Fibroblast of skin of back (primary cell): ENCODE data around the gene SSBP1.

Experiments used
- DNase-seq: peaks from one replicate; pipeline ENCODE4 v3.0.0-alpha.2; 2013

The SSBP1 gene

DNA sequence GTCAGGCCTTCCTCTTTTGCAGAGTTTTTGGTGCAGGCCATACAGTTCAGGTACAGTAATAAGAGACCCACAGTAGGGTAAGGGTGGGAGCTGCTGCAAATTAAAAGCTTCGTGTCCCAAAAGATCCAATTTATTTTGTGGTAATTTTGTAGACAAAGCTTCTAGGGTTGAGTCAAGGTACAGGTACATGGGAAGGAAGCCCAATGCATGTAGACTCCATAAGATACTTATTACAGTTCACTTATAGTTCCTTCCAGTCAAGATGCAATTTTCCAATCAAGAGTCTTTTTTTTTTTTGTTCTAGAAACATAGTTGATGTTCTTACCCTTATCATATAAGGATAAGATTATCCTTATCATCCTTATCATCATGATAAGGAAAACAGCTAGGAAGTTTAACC, 38.2 kb downstream of the SSBP1 start, which contains the start of gene TAS2R4:
TSS of gene TAS2R4 (plus strand) at position 301 of the 400 bp plus-strand sequence. CDS start 1,815 bp downstream, outside the sequence.
- DNase-seq: no peak

DNA sequence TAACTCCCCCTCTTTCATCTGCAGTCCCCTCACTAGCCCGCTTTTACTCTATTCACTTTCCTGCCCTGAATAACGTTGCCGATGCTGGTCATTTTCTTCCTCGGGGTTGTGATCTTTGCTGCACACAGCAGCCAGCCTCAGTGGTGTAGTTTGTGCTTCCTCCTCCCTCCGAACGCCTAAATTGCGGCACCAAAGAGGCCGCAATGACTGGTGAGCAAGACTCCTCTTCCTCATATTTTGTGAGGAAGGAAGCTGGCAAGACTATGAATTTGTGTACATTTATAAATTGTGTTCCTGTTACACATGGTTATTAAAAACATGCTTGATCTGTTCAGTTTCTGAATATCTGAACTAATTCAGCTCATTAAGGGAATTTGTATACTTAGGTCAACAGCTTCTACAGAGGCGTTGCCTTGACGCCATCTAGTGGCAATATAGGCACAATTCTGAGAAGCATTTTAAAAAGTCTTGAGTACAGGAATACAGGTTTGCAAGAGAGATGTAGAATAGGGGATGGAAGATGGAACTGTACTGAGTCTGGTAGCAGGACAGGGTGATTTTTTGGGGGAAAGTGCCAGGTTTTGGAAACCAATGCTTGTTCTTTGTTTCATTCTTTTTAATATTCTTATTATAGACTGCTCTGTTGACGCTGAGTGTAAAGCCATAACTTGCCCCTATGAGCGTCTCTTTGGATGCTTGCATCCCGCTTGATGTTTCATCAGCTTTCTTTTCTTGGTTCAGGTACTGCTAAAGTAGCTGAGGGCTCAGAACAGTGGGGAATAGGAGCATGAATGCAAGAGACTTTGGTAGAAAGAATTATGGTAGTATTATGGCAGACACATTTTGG, 47.8 kb downstream of the SSBP1 start:
- DNase-seq: peak; percentile 44

DNA sequence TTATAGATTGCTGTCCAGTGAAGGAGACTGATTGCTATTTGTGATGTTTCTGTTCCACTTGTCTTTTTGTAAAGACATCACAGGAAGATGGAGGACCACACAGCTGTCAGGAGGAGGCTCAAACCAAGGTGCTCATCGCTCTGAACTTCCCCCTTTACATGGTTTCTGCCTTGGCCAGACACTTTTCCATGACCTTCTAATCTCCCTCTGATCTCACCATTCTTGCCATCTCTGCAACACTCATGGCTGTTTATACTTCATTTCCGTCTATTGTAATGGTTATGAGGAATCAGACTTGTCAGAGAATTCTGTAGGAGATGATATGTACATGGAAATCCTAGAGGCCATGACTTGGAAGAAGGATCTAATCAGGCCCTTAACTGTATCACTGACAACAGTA, 50.1 kb downstream of the SSBP1 start:
- DNase-seq: no peak

DNA sequence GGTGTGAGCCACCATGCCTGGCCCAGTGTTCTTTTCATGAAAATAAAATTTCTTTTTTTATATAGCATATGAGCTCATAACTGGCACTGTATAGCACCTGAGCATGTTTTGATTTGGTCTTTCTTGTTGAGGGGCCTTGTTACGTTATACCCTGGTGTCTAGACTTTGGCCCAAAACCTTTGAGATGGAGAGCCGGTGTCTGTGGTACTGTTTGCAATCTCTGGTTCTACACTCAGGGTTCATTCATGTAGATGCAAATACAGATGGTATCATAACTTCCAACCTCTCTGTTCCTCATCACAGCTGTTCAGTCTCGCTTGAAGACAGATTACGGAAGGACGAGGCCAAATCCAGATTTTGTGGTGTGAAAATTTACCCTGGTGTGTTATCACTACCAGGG, 51.8 kb downstream of the SSBP1 start, which contains the start of gene TAS2R5:
TSS of gene TAS2R5 (plus strand) at position 301 of the 400 bp plus-strand sequence. CDS start 145 bp downstream, outside the sequence.
- DNase-seq: no peak

DNA sequence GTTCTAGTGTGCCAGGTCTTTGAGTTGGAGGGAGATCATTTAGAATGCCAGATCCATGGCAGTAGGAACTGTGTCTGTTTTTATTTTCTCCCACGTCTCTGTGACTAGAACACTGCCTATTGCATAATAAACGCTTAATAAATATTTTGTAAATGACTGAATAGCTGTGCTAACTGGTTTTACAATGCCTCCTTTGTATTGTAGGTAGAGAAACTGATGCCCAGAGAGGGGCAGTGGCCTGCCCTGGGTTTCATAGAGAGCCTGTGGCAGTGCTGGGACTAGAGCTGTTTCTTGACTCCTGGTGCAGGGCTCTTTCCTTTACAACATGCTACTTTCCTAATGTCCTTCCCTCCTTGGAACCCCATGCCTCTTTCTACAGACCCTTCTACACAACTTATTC, 54.4 kb downstream of the SSBP1 start:
- no peak for DNase-seq
